T-helper 1 cell treated with Interleukin-12 subunit alpha and Interleukin-12 subunit beta and Interleukin-4 antibody, amounts not matched to agents 30 μg/mL and 1 μg/mL, for 36 hours (primary cell): ENCODE measurements around the gene DCAF10.
"Not testable (repeated sequence)": the region's sequence is repeated elsewhere in the genome, so short reads cannot be mapped to it uniquely, and the experiment has no call there.

Source experiments
- H3K27ac Mint-ChIP-seq: one replicate; pipeline ENCODE4 v1.8.0; 2021; ENCODE audit warnings: mild to moderate bottlenecking, mixed read lengths
- H3K27me3 Mint-ChIP-seq: one replicate; pipeline ENCODE4 v1.8.0; 2021; ENCODE audit warnings: low read depth, mixed read lengths
- H3K36me3 Mint-ChIP-seq: one replicate; pipeline ENCODE4 v1.8.0; 2021; ENCODE audit warnings: low read depth, mixed read lengths
- H3K4me1 Mint-ChIP-seq: one replicate; pipeline ENCODE4 v1.8.0; 2021; ENCODE audit warnings: low read depth, mixed read lengths
- H3K4me3 Mint-ChIP-seq: one replicate; pipeline ENCODE4 v1.8.0; 2021; ENCODE audit warnings: mild to moderate bottlenecking, moderate library complexity, mixed read lengths
- H3K9me3 Mint-ChIP-seq: one replicate; pipeline ENCODE4 v1.8.0; 2021; ENCODE audit warnings: mixed read lengths

DCAF10 gene

DNA sequence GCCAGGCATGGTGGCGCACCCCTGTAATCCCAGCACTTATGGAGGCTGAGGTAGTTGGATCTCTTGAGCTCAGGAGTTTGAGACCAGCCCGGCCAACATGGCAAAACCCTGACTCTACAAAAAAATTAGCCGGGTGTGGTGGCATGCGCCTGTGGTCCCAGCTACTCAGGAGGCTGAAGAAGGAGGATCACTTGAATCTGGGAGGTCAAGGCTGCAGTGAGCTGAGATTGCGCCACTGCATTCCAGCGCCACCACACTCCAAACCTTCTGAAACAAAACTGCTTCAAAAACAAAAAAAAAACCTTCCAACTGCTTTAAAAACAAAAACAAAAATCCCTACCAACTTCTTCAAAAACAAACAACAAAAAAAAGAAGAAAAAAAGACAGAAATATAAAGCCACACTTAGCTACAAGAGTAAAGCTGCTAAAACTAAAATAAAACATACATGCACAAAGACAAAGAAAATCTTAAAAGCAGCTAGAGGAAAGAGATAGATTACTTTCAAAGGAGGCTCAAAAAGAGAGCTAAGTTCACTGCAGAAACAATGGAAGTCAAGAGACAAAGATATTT lies 11.4 kb downstream of the DCAF10 start:
- Mint-ChIP-seq H3K27ac (no peak overlapping the region), H3K4me3 (no peak overlapping the region), H3K9me3 (no peaks in the 10 kb centered on the region), H3K36me3 (peaks cover 8% of the 10 kb centered on the region), H3K27me3 (no peaks in the 10 kb centered on the region), H3K4me1 (peaks cover 4% of the 10 kb centered on the region)

DNA sequence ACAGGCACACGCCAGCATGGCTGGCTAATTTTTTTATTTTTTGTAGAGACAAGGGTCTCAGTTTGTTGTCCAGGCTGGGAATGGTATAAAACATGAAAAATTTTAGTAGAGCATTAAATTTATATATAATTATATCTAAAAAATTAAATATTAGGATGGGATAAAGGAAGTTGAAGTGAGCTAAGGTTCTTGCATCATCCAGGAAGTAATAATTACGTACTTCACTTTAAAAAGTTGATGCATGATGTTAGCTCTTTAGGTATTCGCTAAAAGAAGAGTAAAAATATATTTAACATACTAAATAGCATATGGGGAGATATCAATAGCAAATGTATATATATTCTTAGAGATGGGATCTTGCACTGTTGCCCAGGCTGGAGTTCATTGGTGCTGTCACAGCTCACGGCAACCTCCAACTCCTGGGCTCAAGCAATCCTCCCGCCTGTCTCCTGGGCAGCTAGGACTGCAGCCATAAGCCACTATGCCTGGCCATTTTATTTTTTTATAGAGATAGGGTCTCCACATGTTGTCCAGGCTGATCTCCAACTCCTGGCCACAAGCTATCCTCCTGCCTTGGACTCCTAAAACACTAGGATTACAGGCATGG lies 12.3 kb downstream of the DCAF10 start:
- peaks cover 4% of the 10 kb centered on the region for H3K4me1 Mint-ChIP-seq
- no peaks in the 10 kb centered on the region for H3K9me3 Mint-ChIP-seq
- no peak overlapping the region for H3K4me3 Mint-ChIP-seq
- H3K36me3 Mint-ChIP-seq = peaks cover 8% of the 10 kb centered on the region
- no peaks in the 10 kb centered on the region for H3K27me3 Mint-ChIP-seq
- no peak overlapping the region for H3K27ac Mint-ChIP-seq

DNA sequence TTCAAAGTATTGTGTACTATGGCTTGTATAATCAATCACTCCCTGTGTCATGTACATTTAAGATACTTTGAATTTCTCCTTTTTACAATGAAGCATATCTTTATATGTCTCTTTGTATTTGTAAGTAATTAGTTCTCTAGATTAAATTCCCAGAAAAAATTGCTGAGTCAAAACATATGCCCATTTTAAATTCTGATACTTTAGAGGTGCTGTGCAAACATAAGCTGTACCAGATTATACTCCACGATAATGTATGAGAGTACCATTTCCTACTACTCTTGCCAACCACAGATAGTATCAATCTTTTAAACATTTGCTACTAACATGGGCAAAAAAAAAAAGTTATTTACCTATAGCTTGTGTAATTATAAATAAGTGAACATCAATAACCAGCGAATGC lies 18.3 kb downstream of the DCAF10 start:
- no peaks in the 10 kb centered on the region for H3K9me3 Mint-ChIP-seq

DNA sequence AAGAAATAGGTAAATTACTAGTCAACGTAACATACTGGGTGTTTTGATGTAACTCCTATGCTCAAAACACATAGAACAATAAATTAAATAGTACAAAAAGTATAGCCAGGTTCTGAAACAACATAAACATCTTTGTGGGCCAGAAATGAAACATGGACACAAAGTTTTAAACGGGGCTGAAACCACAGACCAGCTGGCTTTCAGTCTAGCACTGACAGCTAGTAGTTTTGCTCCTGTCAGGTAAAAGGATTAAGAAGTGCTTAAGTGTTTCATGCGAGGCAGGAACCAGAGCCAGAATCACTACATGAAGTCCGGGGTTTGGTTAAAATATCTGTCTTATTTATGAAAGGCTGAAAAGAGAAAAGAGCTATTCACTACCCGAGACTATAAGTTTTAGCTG lies 19.5 kb downstream of the DCAF10 start:
- Mint-ChIP-seq H3K36me3 (peaks cover 31% of the 10 kb centered on the region), H3K9me3 (peaks cover 4% of the 10 kb centered on the region), H3K27ac (no peak overlapping the region), H3K4me1 (peaks cover 1% of the 10 kb centered on the region), H3K4me3 (no peak overlapping the region), H3K27me3 (no peaks in the 10 kb centered on the region)

More for the DNA sequence above, 18.3 kb downstream of the DCAF10 start:
- Mint-ChIP-seq H3K4me3 (no peak overlapping the region), H3K4me1 (peaks cover 1% of the 10 kb centered on the region), H3K36me3 (peaks cover 22% of the 10 kb centered on the region), H3K27ac (no peak overlapping the region), H3K27me3 (no peaks in the 10 kb centered on the region)

DNA sequence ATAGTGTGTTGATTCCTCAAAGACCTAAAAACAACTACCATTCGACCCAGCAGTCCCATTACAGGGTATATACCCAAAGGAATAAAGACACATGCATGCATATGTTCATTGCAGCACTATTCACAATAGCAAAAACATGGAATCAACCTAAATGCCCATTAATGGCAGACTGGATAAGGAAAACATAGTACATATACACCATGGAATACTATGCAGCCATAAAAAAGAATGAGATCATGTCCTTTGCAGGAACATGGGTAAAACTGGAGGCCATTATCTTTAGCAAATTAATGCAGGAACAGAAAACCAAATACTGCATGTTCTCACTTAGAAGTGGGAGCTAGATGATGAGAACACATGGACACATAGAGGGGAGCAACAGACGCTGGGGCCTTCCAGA lies 24.6 kb downstream of the DCAF10 start:
- H3K9me3 Mint-ChIP-seq, H3K4me3 Mint-ChIP-seq, H3K27ac Mint-ChIP-seq, H3K27me3 Mint-ChIP-seq, H3K4me1 Mint-ChIP-seq: not testable (repeated sequence)
- peaks cover 48% of the 10 kb centered on the region for H3K36me3 Mint-ChIP-seq

DNA sequence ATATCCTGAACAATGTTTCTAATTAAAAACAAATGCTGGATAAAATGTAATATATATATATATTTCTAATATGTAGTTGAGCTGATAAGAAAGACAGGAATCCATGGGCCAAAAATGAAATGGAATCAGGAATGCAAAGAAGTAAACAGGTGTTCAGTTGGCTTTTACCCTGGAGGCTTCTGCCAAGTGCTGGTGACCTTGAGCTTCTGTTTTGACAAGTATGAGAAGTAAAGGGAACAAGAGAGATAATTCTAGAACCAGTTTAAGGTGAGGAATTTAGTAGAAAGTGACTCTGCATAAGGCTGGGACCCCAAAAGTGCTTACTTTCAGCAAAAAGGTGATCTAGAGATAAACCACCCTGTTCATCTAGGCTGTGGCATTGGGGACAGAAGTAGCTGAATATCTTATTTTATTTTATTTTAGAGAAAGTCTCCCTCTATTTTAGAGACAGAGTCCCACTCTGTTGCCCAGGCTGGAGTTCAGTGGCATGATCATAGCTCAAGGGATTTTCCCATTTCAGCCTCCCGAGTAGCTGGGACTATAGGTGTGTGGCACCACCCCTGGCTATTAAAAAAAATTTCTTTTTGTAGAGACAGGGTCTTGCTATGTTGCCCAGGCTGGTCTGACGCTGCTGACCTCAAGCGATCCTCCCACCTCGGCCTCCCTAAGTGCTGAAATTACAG lies 27.0 kb downstream of the DCAF10 start:
- peaks cover 33% of the 10 kb centered on the region for H3K36me3 Mint-ChIP-seq
- H3K4me3 Mint-ChIP-seq = no peak overlapping the region
- H3K4me1 Mint-ChIP-seq = no peaks in the 10 kb centered on the region
- H3K27ac Mint-ChIP-seq = no peak overlapping the region
- no peaks in the 10 kb centered on the region for H3K27me3 Mint-ChIP-seq
- peaks cover 5% of the 10 kb centered on the region for H3K9me3 Mint-ChIP-seq

DNA sequence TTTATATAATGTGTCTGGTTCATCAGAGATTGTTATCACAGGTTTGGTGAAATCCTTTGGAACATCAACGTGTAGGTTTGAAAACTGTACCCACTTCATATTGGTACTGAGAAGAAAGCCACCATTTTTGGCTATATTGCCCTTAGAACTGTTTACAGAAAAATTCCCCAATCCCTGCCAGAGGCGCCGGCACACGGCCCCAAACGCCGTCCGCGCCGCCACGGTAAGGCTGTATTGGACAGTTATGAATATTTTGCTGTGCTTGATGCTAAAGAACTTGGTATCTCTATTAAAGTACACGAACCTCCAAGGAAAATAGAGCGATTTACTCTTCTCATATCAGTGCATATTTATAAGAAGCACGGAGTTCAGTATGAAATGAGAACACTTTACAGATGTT lies 35.2 kb downstream of the DCAF10 start:
- H3K27me3 Mint-ChIP-seq = no peaks in the 10 kb centered on the region
- peaks cover 8% of the 10 kb centered on the region for H3K4me1 Mint-ChIP-seq
- no peaks in the 10 kb centered on the region for H3K9me3 Mint-ChIP-seq
- H3K36me3 Mint-ChIP-seq = peaks cover 9% of the 10 kb centered on the region
- no peak overlapping the region for H3K27ac Mint-ChIP-seq
- no peak overlapping the region for H3K4me3 Mint-ChIP-seq

DNA sequence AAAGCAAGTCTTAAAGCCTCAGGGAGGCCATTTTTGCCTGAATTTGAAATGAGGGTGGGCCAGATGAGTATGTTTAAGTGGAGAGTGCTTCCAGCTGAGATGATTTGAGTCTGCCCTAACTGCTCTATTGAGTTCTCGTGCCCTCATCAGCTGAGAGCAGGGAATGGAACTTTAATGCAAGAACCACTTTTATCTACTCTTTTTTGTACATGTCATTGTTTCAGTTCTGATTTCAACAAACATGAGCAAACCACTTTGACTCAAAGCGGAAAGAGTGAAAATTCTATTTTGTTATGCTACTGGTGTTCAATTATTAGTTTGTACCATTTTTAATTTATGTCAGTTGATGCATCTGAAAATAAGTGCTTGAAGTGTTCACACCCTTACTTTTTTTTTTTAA lies 35.8 kb downstream of the DCAF10 start:
- H3K27ac Mint-ChIP-seq = no peak overlapping the region
- no peaks in the 10 kb centered on the region for H3K9me3 Mint-ChIP-seq
- H3K27me3 Mint-ChIP-seq = no peaks in the 10 kb centered on the region
- H3K36me3 Mint-ChIP-seq = peaks cover 9% of the 10 kb centered on the region
- peaks cover 8% of the 10 kb centered on the region for H3K4me1 Mint-ChIP-seq
- H3K4me3 Mint-ChIP-seq = no peak overlapping the region

DNA sequence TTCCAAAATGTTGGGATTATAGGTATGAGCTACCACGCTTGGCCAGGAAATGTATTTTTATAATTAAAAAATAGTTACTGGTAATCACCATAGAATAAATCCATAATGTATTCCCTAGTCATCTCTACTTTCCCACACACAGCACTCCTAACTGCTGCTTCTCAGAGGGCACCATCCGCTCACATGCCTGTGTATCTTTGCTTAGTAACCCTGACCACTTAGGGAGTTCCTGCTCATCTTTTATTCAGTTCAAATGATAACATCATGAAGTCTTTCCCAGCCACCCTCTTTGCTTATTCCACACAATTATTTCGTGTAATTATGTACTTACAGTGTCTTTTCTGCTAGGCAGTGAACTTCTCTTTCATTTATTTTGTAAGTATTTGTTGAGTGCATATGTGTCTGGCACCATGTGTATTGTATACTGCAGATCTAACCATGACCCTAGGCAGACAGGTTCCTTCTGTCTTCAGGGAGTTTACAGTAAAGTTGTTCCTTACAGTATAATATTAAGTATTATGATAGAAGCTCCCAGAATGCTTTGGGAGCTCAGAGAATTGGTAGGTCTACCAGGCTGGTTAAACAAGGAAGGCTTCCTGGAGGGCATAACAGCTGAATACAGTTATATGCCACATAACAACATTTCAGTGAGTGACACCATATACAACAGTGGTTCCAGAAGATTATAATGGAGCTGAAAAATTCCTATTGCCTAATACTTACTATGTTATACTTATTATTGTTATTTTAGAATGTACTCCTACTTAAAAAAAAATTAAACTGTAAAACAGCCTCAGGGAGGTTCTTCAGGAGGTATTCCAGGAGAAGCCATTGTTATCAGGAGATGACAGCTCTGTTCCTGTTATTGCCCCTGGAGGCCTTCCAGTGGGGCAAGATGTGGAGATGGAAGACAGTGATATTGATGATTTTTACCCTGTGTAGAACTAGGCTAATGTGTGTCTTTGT lies 39.2 kb downstream of the DCAF10 start:
- Mint-ChIP-seq H3K36me3 (peaks cover 9% of the 10 kb centered on the region), H3K27me3 (no peaks in the 10 kb centered on the region), H3K9me3 (no peaks in the 10 kb centered on the region), H3K4me1 (peaks cover 10% of the 10 kb centered on the region), H3K4me3 (no peak overlapping the region), H3K27ac (no peak overlapping the region)

DNA sequence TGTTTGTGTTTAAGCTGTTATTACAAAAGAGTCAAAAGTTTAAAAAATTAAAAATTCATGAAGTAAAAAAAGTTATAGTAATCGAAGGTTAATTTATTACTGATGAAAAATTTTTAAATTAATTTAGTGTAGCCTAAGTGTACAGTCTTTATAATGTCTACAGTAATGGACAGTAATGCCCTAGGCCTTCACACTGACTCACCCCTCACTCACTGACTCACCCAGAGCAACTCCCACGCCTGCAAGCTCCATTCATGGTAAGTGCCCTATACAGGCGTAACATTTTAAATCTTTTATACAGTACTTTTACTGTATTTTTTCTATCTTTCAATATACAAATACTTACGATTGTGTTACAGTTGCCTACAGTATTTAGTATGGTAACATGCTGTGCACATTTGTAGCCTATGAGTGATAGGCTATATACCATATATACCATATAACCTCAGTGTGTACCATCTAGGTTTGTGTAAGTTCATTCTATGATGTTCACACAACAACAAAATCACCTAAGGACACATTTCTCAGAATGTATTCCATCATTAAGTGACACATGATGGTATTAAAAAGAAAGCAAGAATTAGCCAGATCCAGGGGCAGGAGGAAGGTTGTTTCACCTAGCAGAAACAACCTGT lies 40.1 kb downstream of the DCAF10 start:
- no peaks in the 10 kb centered on the region for H3K27me3 Mint-ChIP-seq
- peaks cover 9% of the 10 kb centered on the region for H3K36me3 Mint-ChIP-seq
- H3K4me3 Mint-ChIP-seq = no peak overlapping the region
- no peak overlapping the region for H3K27ac Mint-ChIP-seq
- H3K4me1 Mint-ChIP-seq = peaks cover 10% of the 10 kb centered on the region
- H3K9me3 Mint-ChIP-seq = no peaks in the 10 kb centered on the region

DNA sequence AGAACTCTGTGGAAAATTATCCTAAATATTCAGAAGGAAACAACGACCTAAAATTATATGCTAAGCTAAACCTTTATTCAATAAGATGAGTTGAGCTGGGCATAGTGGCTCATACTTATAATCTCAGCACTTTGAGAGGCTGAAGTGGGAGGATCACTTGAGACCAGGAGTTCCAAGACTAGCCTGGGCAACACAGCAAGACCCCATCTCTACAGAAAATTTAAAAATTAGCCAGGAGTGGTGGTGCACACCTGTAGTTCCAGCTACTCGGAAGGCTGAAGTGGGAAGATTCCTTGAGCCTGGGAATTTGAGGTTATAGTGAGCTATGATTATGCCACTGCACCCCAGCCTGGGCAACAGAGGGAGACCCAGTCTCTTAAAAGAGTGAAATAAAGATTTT lies 51.6 kb downstream of the DCAF10 start:
- H3K27ac Mint-ChIP-seq = no peak overlapping the region
- H3K4me1 Mint-ChIP-seq = no peaks in the 10 kb centered on the region
- no peaks in the 10 kb centered on the region for H3K9me3 Mint-ChIP-seq
- H3K4me3 Mint-ChIP-seq = no peak overlapping the region
- H3K27me3 Mint-ChIP-seq = no peaks in the 10 kb centered on the region
- peaks cover 6% of the 10 kb centered on the region for H3K36me3 Mint-ChIP-seq

DNA sequence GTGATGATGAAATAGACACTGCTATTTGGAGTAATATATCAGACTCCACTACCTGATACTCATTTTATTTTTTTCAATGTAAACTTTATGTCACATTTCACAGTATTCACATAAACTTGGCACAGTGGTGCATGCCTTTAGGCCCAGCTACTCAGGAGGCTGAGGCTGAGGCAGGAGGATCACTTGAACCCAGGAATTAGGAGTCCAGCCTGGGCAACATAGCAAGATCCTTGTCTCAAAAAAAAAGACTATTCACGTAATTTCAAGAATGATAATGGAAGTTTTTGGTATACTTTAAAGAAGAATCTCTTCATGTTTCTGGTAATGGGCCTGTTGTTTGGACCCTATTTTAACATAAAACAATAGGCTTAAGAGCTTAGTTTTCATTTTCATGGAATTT lies 56.0 kb downstream of the DCAF10 start:
- Mint-ChIP-seq H3K4me3 (no peak overlapping the region), H3K36me3 (peaks cover 17% of the 10 kb centered on the region), H3K27me3 (no peaks in the 10 kb centered on the region), H3K27ac (no peak overlapping the region), H3K4me1 (no peaks in the 10 kb centered on the region), H3K9me3 (no peaks in the 10 kb centered on the region)

DNA sequence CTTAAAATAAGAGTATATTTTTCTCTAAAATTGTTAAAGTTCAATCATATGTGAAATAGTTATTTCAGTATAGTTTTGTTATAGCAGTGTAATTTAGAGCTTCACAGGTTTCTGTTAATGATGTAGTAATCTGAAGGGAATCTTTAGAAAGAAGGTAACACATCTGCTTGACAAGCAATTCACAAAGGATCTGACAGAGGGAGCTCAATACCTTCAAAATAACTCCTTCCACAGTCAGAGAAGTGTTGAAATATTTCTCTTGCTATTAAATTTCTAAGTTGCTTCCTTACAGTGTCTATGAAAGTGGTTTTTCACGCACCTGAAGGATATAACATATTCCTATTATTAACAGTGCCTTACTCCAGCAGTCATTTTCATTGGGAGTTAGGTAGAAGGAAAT lies 58.4 kb downstream of the DCAF10 start:
- no peak overlapping the region for H3K4me3 Mint-ChIP-seq
- H3K36me3 Mint-ChIP-seq = peaks cover 23% of the 10 kb centered on the region
- H3K9me3 Mint-ChIP-seq = no peaks in the 10 kb centered on the region
- no peaks in the 10 kb centered on the region for H3K27me3 Mint-ChIP-seq
- no peak overlapping the region for H3K27ac Mint-ChIP-seq
- no peaks in the 10 kb centered on the region for H3K4me1 Mint-ChIP-seq

DNA sequence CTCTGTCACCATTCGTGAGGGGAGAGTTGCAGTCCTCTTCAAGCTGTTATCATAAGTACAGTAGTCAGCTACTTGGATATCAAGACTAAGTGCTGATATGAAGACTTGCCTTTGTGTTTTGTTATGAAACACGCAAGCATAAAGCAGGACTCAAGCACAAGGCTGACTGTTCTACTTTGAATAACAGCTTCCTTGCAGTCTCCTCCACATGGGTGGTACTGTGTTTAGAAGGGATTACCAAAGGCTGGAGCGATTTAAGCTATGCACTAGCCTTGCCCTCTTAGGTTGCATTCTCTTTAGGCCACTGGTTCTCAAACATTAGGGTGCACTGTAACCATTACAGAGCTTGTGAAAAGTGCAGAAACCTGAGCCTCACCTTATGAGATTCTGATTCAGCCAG lies 61.9 kb downstream of the DCAF10 start:
- no peaks in the 10 kb centered on the region for H3K27me3 Mint-ChIP-seq
- peaks cover 20% of the 10 kb centered on the region for H3K36me3 Mint-ChIP-seq
- no peaks in the 10 kb centered on the region for H3K4me1 Mint-ChIP-seq
- H3K9me3 Mint-ChIP-seq = no peaks in the 10 kb centered on the region
- H3K4me3 Mint-ChIP-seq = no peak overlapping the region
- no peak overlapping the region for H3K27ac Mint-ChIP-seq
